Measurements from ENCODE around the gene CACNB1.

GRCh38 chr17:39209317-39210092 lies 12.0 kb upstream of the CACNB1 start:
- TF ChIP-seq CTCF (IDR thresholded peaks at IDR 0.05) (no peak), POLR2A (IDR thresholded peaks at IDR 0.05) (no peak)
